Testis (tissue), 3 donors: Measurements from ENCODE around the gene KIF26B. TPM values are rescaled to one million over a fixed set of nuclear protein-coding genes. Genes with fewer than 3 reads are reported as not detected.

ENCODE experiments used
- DNase-seq: peaks from one replicate; pipeline ENCODE4 v3.0.0-alpha.2; 2019
- H3K27ac ChIP-seq, 2 donors: fragments of 200-600 bp; sonication (generic); one replicate each; pipeline ENCODE4 v1.5.1; 2019
- H3K27me3 ChIP-seq: fragments of 200-600 bp; sonication (generic); one replicate; pipeline ENCODE4 v1.5.1; 2019
- H3K36me3 ChIP-seq: fragments of 200-600 bp; sonication (generic); one replicate; pipeline ENCODE4 v1.5.1; 2017; ENCODE audit warnings: low read depth; ENCODE audit errors: missing control alignments
- H3K4me1 ChIP-seq: fragments of 200-600 bp; sonication (generic); one replicate; pipeline ENCODE4 v1.5.1; 2019
- H3K4me3 ChIP-seq, 2 donors: fragments of 200-600 bp; sonication (generic); one replicate each; pipeline ENCODE4 v1.5.1; 2017 to 2019
- H3K9me3 ChIP-seq: fragments of 200-600 bp; sonication (generic); one replicate; pipeline ENCODE4 v1.5.1; 2017
- POLR2A ChIP-seq: fragments of 450-650 bp; IDR thresholded peaks from one replicate; pipeline ENCODE4 v1.6.1; 2017; ENCODE audit warnings: antibody characterized with exemption, mild to moderate bottlenecking, moderate library complexity
- WGBS, 2 donors: methylation state at CpG; one replicate each; pipeline ENCODE4 v1.1.5; 2018; 5-methylcytosine and 5-hydroxymethylcytosine counted together
- intact Hi-C: fragments of 100-400 bp; cut with DNase I; formaldehyde crosslinking; loops from one replicate; pipeline ENCODE4 v1.15.1; 2023; ENCODE audit warnings: low total_unique reads
- polyA plus RNA-seq: library from polyadenylated mRNA; stranded (reverse); fragments of 350-450 nt; fragmentation: Illumina TruSeq; extraction: RNeasy Lipid Tissue Mini Kit (QIAGEN cat#74804); gene quantifications from one replicate; pipeline ENCODE4 v1.2.3, GENCODE V29; 2014; ENCODE audit warnings: low read depth, low replicate concordance; ENCODE audit not compliant: insufficient read depth
- total RNA-seq, 2 donors: library from RNA; depleted of rRNA; stranded (reverse); fragments of >200 nt; gene quantifications; one replicate each; pipeline ENCODE4 v1.2.3, GENCODE V29; 2016
- TF ChIP-seq, protein P1 (sequence below), 3 experiments: fragments of 450-650 bp in 2 of 3; fragments of 200-600 bp in 1 of 3; sonication (generic) in 1 of 3; IDR thresholded peaks; one replicate each; pipeline ENCODE4 v1.5.1; 2016 to 2019; ENCODE audit warnings: antibody characterized with exemption in 3 of 3, mild to moderate bottlenecking in 2 of 3, moderate library complexity in 1 of 3

The KIF26B gene
- total and polyA plus RNA-seq, 3 donors from 2014 or later: 3.0 to 4.8 (median 3.1) TPM

DNA sequence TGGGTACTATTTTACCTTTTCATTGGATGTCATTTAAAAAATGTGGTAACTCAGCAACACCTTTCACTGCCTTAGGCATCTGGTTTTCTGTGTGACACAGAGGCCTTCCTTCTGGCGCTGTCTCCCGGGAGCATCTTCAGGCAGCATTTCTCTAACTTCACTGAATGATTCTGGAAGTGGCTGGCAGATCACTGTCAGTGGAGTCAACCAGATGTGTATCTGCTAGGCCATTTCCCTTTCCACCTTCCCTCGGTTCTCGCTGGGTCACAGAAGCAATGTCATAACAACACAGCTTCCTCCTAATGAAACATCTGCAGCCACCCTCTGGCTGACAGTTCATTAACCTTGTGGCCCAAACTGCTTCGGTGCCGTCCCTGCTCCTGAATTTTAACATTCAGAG, 137.8 kb downstream of the KIF26B start:
- no peak for DNase-seq
- TF ChIP-seq, protein P1, sequence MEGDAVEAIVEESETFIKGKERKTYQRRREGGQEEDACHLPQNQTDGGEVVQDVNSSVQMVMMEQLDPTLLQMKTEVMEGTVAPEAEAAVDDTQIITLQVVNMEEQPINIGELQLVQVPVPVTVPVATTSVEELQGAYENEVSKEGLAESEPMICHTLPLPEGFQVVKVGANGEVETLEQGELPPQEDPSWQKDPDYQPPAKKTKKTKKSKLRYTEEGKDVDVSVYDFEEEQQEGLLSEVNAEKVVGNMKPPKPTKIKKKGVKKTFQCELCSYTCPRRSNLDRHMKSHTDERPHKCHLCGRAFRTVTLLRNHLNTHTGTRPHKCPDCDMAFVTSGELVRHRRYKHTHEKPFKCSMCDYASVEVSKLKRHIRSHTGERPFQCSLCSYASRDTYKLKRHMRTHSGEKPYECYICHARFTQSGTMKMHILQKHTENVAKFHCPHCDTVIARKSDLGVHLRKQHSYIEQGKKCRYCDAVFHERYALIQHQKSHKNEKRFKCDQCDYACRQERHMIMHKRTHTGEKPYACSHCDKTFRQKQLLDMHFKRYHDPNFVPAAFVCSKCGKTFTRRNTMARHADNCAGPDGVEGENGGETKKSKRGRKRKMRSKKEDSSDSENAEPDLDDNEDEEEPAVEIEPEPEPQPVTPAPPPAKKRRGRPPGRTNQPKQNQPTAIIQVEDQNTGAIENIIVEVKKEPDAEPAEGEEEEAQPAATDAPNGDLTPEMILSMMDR (IDR thresholded peaks at IDR 0.05): no peak
- no peak for TF ChIP-seq POLR2A
- H3K27me3 ChIP-seq: no peaks in the 10 kb centered on the region
- H3K4me3 ChIP-seq: no peak overlapping the region
- intact Hi-C loops: no loop called here
- H3K27ac ChIP-seq: no peak overlapping the region
- WGBS, 2 donors: 74 to 85% methylated on average over 6 of the region's 6 CpGs
- no peaks in the 10 kb centered on the region for H3K9me3 ChIP-seq
- no peaks in the 10 kb centered on the region for H3K36me3 ChIP-seq
- H3K4me1 ChIP-seq: no peaks in the 10 kb centered on the region

DNA sequence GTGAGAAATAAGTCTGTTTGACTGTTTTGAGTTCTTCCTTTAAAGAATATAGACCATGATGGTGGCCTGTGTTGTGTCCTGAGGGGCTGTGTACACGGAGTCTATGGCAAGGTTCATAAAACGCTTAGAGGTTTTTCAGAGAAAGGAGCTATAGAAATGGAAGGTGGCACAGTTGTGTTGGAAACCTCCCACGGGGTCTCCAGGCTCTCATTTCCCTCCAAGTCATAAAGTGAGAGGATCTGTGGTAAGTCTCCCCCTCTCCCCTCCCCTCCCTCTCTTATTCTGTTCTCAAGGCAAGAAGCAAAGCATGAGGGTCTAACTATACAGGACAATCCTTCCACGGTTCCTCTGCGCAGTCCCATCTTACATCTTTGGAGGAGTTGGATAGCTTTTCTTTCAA, 139.2 kb downstream of the KIF26B start:
- Histone ChIP-seq H3K27ac (no peak overlapping the region), H3K4me3 (no peak overlapping the region), H3K27me3 (no peaks in the 10 kb centered on the region), H3K9me3 (no peaks in the 10 kb centered on the region), H3K4me1 (no peaks in the 10 kb centered on the region), H3K36me3 (no peaks in the 10 kb centered on the region)
- whole genome bisulfite sequencing, 2 donors: 79 to 86% methylated on average over 5 of the region's 5 CpGs
- no peak for DNase-seq
- intact Hi-C loops: no loop called here
- TF ChIP-seq POLR2A: no peak
- TF ChIP-seq, protein P1 (IDR thresholded peaks at IDR 0.05): no peak

DNA sequence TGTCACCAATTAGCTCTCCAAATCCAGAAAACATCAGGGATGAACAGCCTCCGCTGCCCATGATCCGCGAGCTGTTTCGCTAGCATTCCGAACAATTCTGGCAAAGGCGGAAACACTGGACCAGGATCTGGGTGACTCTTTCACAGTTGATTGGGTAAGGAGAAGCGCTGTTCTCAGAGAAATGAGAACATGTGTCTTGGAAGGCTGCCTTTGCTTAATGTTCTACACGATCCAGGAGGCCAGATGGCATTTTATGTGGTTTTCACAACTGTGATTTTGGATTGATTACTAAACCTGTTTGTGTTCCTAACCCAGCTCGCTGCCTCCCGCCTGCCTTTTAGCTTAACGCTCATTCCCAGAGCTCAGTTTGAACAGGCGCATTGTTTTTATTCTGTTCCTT, 144.0 kb downstream of the KIF26B start:
- Histone ChIP-seq H3K4me1 (no peaks in the 10 kb centered on the region), H3K27me3 (no peaks in the 10 kb centered on the region), H3K36me3 (no peaks in the 10 kb centered on the region), H3K9me3 (no peaks in the 10 kb centered on the region), H3K4me3 (no peak overlapping the region), H3K27ac (no peak overlapping the region)
- intact Hi-C loops: no loop called here
- no peak for DNase-seq
- WGBS, 2 donors: 76 to 82% methylated on average over 12 of the region's 12 CpGs
- TF ChIP-seq, protein P1 (IDR thresholded peaks at IDR 0.05): no peak

DNA sequence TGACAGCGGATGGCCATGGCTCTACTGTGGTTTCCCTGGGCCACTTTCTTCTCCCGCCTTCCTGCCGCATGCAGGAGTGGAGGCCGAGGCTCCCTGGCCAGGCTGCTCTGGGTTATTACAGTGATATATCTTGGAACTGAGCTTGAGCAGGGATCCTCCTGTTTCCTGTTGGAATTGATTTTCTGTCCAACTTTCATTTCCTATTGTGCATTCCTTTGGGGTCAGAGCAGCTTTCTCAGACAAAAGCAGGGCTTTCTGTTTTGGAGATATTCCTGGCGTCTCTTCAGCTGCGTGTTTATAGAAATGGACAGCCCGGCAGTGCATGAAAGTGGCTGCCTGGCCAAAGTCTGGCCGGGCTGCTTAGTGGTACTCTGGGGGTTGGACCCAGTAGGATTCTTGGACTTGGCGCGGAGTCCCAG, 146.4 kb downstream of the KIF26B start:
- Histone ChIP-seq H3K36me3 (no peaks in the 10 kb centered on the region), H3K27me3 (no peaks in the 10 kb centered on the region), H3K9me3 (no peaks in the 10 kb centered on the region), H3K4me3 (no peak overlapping the region), H3K27ac (no peak overlapping the region), H3K4me1 (no peaks in the 10 kb centered on the region)
- DNase-seq: no peak
- 37 to 50% methylated on average over 10 of the region's 10 CpGs for WGBS, 2 donors
- TF ChIP-seq, protein P1 (IDR thresholded peaks at IDR 0.05): no peak
- TF ChIP-seq POLR2A: no peak
- intact Hi-C loops: no loop called here

DNA sequence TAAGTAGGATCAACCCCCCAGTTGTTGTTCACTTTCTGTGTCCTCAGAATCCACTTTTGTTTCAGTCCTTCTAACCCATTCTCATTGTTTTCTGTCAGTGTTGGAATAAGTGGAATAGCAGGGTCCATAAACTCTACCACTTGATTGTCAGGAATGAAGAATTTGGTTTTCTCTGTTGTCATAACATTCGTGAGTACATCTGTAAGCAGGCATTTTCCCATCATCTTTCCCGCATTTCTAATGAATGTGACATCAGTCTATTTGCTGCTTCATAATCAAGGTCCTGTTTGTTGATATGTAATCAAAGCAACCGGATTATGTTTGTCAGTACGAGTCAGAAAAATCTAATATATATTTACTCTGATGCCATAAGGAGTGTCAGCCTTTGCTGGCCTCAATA, 147.1 kb downstream of the KIF26B start:
- no peaks in the 10 kb centered on the region for H3K9me3 ChIP-seq
- intact Hi-C loops: no loop called here
- H3K27me3 ChIP-seq: no peaks in the 10 kb centered on the region
- no peaks in the 10 kb centered on the region for H3K36me3 ChIP-seq
- H3K4me1 ChIP-seq: no peaks in the 10 kb centered on the region
- TF ChIP-seq POLR2A: no peak
- TF ChIP-seq, protein P1 (IDR thresholded peaks at IDR 0.05): no peak
- H3K4me3 ChIP-seq: no peak overlapping the region
- no peak for DNase-seq
- 91 to 96% methylated on average over 4 of the region's 4 CpGs for WGBS, 2 donors
- no peak overlapping the region for H3K27ac ChIP-seq
